Lower lobe of right lung (tissue), 2 donors: ENCODE measurements around the gene TMEM26. TPM values are rescaled to one million over a fixed set of nuclear protein-coding genes. Genes with fewer than 3 reads are reported as not detected.

Source experiments
- ATAC-seq, 2 donors: fragments of 200-7000 bp; cut with Tn5 transposase; one replicate each; pipeline ENCODE4 v1.9.1; 2020 to 2022; ENCODE audit warnings: mild to moderate bottlenecking in 2 of 2, moderate library complexity in 2 of 2
- DNase-seq: peaks from one replicate; pipeline ENCODE4 v3.0.0-alpha.2; 2020
- H3K27ac ChIP-seq: fragments of 200-600 bp; one replicate; pipeline ENCODE4 v1.8.0; 2022
- H3K27me3 ChIP-seq: fragments of 200-600 bp; one replicate; pipeline ENCODE4 v1.8.0; 2022; ENCODE audit warnings: low read depth
- H3K36me3 ChIP-seq: fragments of 200-600 bp; one replicate; pipeline ENCODE4 v1.8.0; 2022; ENCODE audit warnings: mild to moderate bottlenecking
- H3K4me1 ChIP-seq: fragments of 200-600 bp; one replicate; pipeline ENCODE4 v1.8.0; 2022
- H3K4me3 ChIP-seq: fragments of 200-600 bp; one replicate; pipeline ENCODE4 v1.8.0; 2022; ENCODE audit warnings: mild to moderate bottlenecking
- H3K9me3 ChIP-seq: fragments of 200-600 bp; one replicate; pipeline ENCODE4 v1.8.0; 2022
- CTCF ChIP-seq: fragments of 200-600 bp; IDR thresholded peaks from one replicate; pipeline ENCODE4 v1.8.0; 2022; ENCODE audit warnings: antibody characterized with exemption, mild to moderate bottlenecking
- intact Hi-C: fragments of 100-400 bp; cut with DNase I; formaldehyde crosslinking; loops from one replicate; pipeline ENCODE4 v1.11.0; 2022
- total RNA-seq: library from RNA; stranded (reverse); fragmentation: NEBNext Ultra II Directional; extraction: Animal tissue kit (Norgen Biotek cat#: 25700); gene quantifications from one replicate; pipeline ENCODE4 v1.2.1, GENCODE V29; 2021
- donor health status: DM: no; HTN: yes; CAD: no; lungs with severe emphysema.

Gene TMEM26
- total RNA-seq, 1 donor from 2014 or later: 1.1 TPM

- Histone ChIP-seq H3K36me3 (no peaks in the 10 kb centered on the region), H3K27ac (no peak overlapping the region), H3K27me3 (peaks cover 17% of the 10 kb centered on the region), H3K4me1 (peaks cover 23% of the 10 kb centered on the region), H3K4me3 (no peak overlapping the region), H3K9me3 (no peaks in the 10 kb centered on the region)
- TF ChIP-seq CTCF: no peak
- no peak for DNase-seq
- intact Hi-C loops: no loop called here
- ATAC-seq: no peak
Measured at GRCh38 chr10:61451357-61451756, 1.8 kb downstream of the TMEM26 start.

- Histone ChIP-seq H3K9me3 (no peaks in the 10 kb centered on the region), H3K4me1 (peaks cover 19% of the 10 kb centered on the region), H3K27ac (no peak overlapping the region), H3K4me3 (no peak overlapping the region), H3K27me3 (peaks cover 17% of the 10 kb centered on the region), H3K36me3 (no peaks in the 10 kb centered on the region)
- ATAC-seq (no peak), DNase-seq (no peak)
- intact Hi-C loops: no loop called here
- TF ChIP-seq CTCF: no peak
Measured at GRCh38 chr10:61448841-61449600, 4.2 kb downstream of the TMEM26 start.

- Histone ChIP-seq H3K4me1 (peaks cover 10% of the 10 kb centered on the region), H3K27me3 (peaks cover 12% of the 10 kb centered on the region), H3K27ac (no peak overlapping the region), H3K9me3 (no peaks in the 10 kb centered on the region), H3K4me3 (no peak overlapping the region), H3K36me3 (no peaks in the 10 kb centered on the region)
- no peak for TF ChIP-seq CTCF
- intact Hi-C loops: no loop called here
- ATAC-seq (no peak), DNase-seq (no peak)
Measured at GRCh38 chr10:61448091-61448490, 5.1 kb downstream of the TMEM26 start.

GRCh38 chr10:61439058-61439609 is 14.0 kb downstream of the TMEM26 start:
- intact Hi-C loops: no loop called here
- Histone ChIP-seq H3K27me3 (no peaks in the 10 kb centered on the region), H3K27ac (no peak overlapping the region), H3K4me1 (no peaks in the 10 kb centered on the region), H3K9me3 (no peaks in the 10 kb centered on the region), H3K4me3 (no peak overlapping the region), H3K36me3 (no peaks in the 10 kb centered on the region)
- DNase-seq (no peak), ATAC-seq (no peak)
- no peak for TF ChIP-seq CTCF

GRCh38 chr10:61438141-61438988 is 14.8 kb downstream of the TMEM26 start:
- intact Hi-C loops: no loop called here
- Histone ChIP-seq H3K4me3 (no peak overlapping the region), H3K9me3 (no peaks in the 10 kb centered on the region), H3K36me3 (no peaks in the 10 kb centered on the region), H3K27me3 (no peaks in the 10 kb centered on the region), H3K27ac (no peak overlapping the region), H3K4me1 (no peaks in the 10 kb centered on the region)
- no peak for TF ChIP-seq CTCF
- DNase-seq: no peak
- ATAC-seq: no peak
